COLO829 (cell line): ENCODE data around the gene PXYLP1.
A peak's percentile ranks its signal among the peaks of the same experiment; 100 is the strongest.

Experiments used
- DNase-seq: peaks from one replicate; pipeline ENCODE4 v3.0.0; 2012; ENCODE audit warnings: low spot score

PXYLP1 gene

DNA sequence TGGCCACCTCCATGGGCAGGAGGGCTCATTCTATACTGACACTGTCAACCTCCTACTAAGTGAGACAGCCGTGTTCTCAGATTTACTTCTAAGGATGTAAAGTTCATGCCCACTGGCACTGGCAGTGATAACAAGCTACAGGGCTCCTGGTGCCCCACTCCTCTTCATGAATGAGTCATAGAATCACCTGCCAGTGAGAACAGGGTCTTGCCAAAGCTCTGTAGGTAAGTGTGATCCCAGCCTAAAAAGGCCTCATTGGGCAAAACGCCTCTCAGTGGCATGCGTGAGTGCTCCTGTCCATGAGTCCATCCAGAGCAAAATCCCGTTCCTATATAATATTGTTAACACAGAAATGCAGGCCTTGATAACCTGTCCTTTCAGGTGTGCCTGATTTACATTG, 17.4 kb downstream of the PXYLP1 start:
- DNase-seq: no peak

DNA sequence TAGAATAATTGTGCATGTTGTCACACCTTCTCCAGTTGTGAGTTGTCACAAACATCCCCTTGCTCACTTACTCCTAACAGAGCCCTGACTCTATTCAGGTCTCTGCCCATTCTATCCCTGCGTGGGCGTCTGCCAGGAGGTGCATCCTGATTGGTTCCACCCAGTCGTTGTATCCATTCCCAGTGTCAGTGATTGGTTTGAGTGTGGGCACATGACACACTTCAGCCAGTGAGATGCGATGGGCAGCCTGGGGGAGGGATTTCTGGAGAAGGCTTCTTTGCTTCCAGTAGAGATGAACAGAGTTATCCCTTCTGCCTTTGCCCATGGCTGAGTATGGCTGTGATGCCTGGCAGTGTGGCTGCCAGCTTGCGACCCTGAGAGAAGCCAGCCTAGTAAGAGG, 18.7 kb downstream of the PXYLP1 start:
- DNase-seq: no peak

- no peak for DNase-seq
These were observed 19.2 kb downstream of the PXYLP1 start for GRCh38 chr3:141250828-141251227.

- DNase-seq: no peak
These were observed 21.7 kb downstream of the PXYLP1 start for GRCh38 chr3:141253326-141253725.

DNA sequence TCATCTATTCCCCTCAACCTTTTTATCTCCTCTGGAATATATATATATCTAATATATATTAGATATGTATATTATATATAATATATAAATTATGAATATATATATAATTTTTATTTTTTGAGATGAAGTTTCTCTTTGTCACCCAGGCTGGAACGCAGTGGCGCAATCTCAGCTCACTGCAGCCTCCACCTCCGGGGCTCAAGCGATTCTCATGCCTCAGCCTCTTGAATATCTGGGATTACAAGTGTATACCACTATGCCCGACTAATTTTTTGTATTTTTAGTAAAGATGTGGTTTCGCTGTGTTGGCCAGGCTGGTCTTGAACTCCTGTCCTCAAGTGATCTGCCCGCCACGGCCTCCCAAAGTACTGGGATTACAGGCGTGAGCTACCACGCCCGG, 22.2 kb downstream of the PXYLP1 start:
- DNase-seq: no peak

GRCh38 chr3:141255137-141255845, 23.7 kb downstream of the PXYLP1 start:
- DNase-seq: no peak

DNA sequence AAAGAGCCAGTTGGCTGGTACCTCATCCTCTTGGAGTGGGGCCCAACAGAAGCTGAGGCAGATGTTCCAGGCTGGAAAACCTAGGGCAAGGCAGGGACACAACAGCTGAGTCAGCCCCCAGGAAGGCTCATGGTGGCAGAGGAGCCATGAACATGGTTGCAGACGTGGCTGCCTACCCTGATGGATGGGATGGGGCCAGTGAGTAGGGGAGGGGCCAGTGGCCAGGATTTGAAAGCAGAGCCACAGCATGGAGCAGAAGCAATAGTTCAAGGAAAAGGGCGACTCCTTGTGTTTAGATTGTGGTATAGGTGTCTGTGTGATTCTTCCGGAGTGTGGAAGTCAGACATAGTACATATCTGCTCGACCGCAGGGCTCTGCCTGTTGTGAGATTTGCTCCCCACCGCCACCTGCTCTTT, 24.2 kb downstream of the PXYLP1 start:
- peak; percentile 53 for DNase-seq

DNA sequence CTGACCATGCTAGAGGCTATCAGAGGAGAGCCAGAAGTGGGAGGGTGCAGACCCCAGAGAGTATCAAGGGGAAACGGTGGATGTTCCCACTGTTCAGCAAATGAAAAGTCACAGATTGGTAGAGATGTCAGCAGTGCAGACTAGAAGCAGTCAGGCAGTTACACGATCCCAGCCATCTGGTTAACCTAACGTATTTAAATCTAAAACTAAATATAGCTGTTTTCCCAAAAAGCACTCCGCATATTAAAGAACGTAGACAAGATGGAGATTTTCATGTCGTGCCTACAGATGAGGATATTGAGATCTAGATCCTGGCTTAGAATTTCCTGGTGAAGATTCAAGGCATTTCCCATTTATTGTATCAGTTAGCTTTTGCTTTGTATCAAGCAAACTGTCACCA, 25.2 kb downstream of the PXYLP1 start:
- DNase-seq: no peak

DNA sequence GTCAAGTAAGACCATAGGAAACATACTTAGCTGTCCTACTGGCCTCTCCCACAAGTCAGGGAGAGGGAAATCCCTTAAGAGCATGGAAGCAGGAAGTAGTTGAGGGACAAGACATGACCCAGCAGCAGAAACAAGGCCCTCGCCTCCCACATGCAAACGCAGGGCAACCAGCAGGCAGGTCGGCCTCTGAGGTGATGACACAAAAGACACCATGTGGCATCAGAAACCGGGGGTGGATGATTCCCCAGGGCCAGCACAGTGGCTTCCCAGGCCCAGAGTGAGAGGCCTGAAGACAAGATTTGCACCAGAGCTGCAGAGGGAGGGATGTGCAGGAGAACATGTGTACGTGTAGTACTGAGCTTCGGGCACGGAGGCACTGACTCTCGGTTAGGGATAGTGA, 26.3 kb downstream of the PXYLP1 start:
- DNase-seq: no peak

- no peak for DNase-seq
These were observed 27.3 kb downstream of the PXYLP1 start for GRCh38 chr3:141258973-141259372.

- DNase-seq: no peak
These were observed 28.4 kb downstream of the PXYLP1 start for GRCh38 chr3:141259821-141260629.

DNA sequence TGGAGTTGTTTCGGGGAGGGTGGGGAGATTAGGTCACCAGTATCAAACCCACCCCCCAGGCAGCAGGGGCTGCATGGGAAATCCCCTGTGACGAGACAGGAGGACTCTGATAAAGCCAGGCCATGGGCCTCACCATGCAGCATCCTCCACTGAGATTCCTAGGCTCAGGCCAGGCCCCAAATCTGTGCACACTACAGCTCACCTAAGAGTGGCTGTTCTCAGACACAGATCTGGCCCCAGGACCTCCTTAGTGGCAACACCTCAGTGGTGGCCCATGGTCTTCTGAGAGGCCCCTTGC, 29.0 kb downstream of the PXYLP1 start:
- no peak for DNase-seq

GRCh38 chr3:141261472-141262307, 30.1 kb downstream of the PXYLP1 start:
- DNase-seq: no peak

- no peak for DNase-seq
These were observed 30.7 kb downstream of the PXYLP1 start for GRCh38 chr3:141262308-141262705.

- no peak for DNase-seq
These were observed 34.6 kb downstream of the PXYLP1 start for GRCh38 chr3:141266186-141266585.

- DNase-seq: no peak
These were observed 35.4 kb downstream of the PXYLP1 start for GRCh38 chr3:141266797-141267555.

- DNase-seq: no peak
These were observed 36.0 kb downstream of the PXYLP1 start for GRCh38 chr3:141267629-141268028.

DNA sequence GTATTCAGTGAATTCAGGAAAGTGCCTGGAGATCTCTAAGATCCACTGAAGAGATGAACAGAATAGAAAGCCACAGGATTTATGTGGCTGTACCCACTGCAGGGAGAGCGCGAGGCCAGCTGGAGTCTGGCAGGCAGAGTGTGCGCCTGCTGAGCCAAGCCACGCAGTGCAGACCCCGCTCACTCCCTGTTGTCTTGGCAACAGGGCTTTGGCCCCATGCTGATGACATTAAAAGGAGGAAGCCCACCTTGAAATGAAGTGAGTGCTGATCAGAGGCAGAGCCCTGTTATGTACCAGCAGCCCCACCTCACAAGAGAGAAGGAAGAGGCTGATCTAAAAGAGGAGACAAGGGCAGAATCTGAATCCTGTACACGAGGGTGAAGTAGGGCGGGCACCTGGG, 36.7 kb downstream of the PXYLP1 start:
- no peak for DNase-seq

GRCh38 chr3:141268791-141269190, 37.2 kb downstream of the PXYLP1 start:
- DNase-seq: no peak

GRCh38 chr3:141269961-141270360, 38.3 kb downstream of the PXYLP1 start:
- no peak for DNase-seq

- no peak for DNase-seq
These were observed 39.8 kb downstream of the PXYLP1 start for GRCh38 chr3:141271279-141272030.
